Measurements from ENCODE around the gene NOS1.
"Not testable (repeated sequence)": the region's sequence is repeated elsewhere in the genome, so short reads cannot be mapped to it uniquely, and the experiment has no call there.

NOS1 gene

GRCh38 chr12:117187421-117187820 lies 174.0 kb downstream of the NOS1 start:
- TF ChIP-seq CTCF (IDR thresholded peaks at IDR 0.05; ENCODE audit: low read depth, low read length) = no peak
- DNase-seq (ENCODE audit: extremely low read depth, low read depth) = no peak

- no peak for TF ChIP-seq CTCF (IDR thresholded peaks at IDR 0.05; ENCODE audit: low read depth, low read length)
- no peak for DNase-seq (ENCODE audit: extremely low read depth, low read depth)
Measured at GRCh38 chr12:117182866-117183265, 178.6 kb downstream of the NOS1 start.

- not testable (repeated sequence) for DNase-seq (ENCODE audit: extremely low read depth, low read depth)
Measured at GRCh38 chr12:117181468-117181843, 180.0 kb downstream of the NOS1 start.

- no peak for TF ChIP-seq CTCF (IDR thresholded peaks at IDR 0.05; ENCODE audit: low read depth, low read length)
- no peak for DNase-seq (ENCODE audit: extremely low read depth, low read depth)
Measured at GRCh38 chr12:117180758-117181467, 180.5 kb downstream of the NOS1 start.

GRCh38 chr12:117178745-117179144 lies 182.7 kb downstream of the NOS1 start:
- no peak for DNase-seq (ENCODE audit: extremely low read depth, low read depth)
- TF ChIP-seq CTCF (IDR thresholded peaks at IDR 0.05; ENCODE audit: low read depth, low read length) = no peak

- no peak for DNase-seq (ENCODE audit: extremely low read depth, low read depth)
- no peak for TF ChIP-seq CTCF (IDR thresholded peaks at IDR 0.05; ENCODE audit: low read depth, low read length)
Measured at GRCh38 chr12:117178301-117178700, 183.1 kb downstream of the NOS1 start.

- no peak for TF ChIP-seq CTCF (IDR thresholded peaks at IDR 0.05; ENCODE audit: low read depth, low read length)
- DNase-seq (ENCODE audit: extremely low read depth, low read depth) = no peak
Measured at GRCh38 chr12:117172168-117172567, 189.3 kb downstream of the NOS1 start.
